ENCODE measurements around the gene ACACB.

ACACB gene

GRCh38 chr12:109309381-109310246 lies 193.2 kb downstream of the ACACB start:
- DNase-seq, result no peak

- DNase-seq, result no peak
Measured at GRCh38 chr12:109310247-109311125, 194.1 kb downstream of the ACACB start.
